AG20443 (cell line): ENCODE results near the gene COA5.

Source experiments
- DNase-seq: peaks from one replicate; pipeline ENCODE4 v3.0.0; 2012; ENCODE audit warnings: low spot score, mixed read lengths

COA5 gene

DNA sequence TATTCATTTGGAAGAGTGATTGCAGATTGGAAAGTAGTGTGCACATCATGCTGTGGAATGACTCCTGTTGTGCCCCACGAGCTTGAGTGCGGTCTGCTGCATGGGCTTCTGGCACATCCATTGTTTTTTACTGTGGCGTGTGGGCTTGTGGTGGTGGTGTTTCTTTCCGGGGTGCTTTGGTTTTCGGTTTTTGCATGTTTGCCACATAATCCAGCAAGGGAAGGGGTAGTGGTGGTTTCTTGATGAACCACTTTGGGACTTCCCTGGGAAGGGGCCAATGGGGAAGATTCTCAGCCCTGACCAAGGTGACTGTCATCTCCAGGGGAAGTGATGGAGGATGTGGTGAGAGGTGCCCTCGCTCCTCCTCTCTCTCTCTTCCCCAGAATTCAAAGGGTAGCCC, 57.0 kb downstream of the COA5 start:
- DNase-seq, result no peak

- no peak for DNase-seq
Measured at GRCh38 chr2:98550165-98550564, 58.1 kb downstream of the COA5 start.
